Measurements from ENCODE around the gene KNOP1.

KNOP1 gene

GRCh38 chr16:19705843-19706242, 12.2 kb downstream of the KNOP1 start:
- DNase-seq: no peak

- DNase-seq: no peak
Measured at GRCh38 chr16:19705146-19705501, 12.9 kb downstream of the KNOP1 start.

- no peak for DNase-seq
Measured at GRCh38 chr16:19704321-19705145, 13.5 kb downstream of the KNOP1 start.

- DNase-seq: no peak
Measured at GRCh38 chr16:19703172-19703889, 14.7 kb downstream of the KNOP1 start.

- DNase-seq: no peak
Measured at GRCh38 chr16:19701091-19701490, 16.9 kb downstream of the KNOP1 start.

- DNase-seq: no peak
Measured at GRCh38 chr16:19700319-19700781, 17.7 kb downstream of the KNOP1 start.

- DNase-seq: no peak
Measured at GRCh38 chr16:19699472-19699871, 18.6 kb downstream of the KNOP1 start.

- no peak for DNase-seq
Measured at GRCh38 chr16:19698480-19699465, 19.3 kb downstream of the KNOP1 start.

- DNase-seq: no peak
Measured at GRCh38 chr16:19697756-19698318, 20.2 kb downstream of the KNOP1 start.

- DNase-seq: no peak
Measured at GRCh38 chr16:19696961-19697360, 21.1 kb downstream of the KNOP1 start.

- peak; percentile 36 to 47 for DNase-seq
Measured at GRCh38 chr16:19696328-19696727, 21.7 kb downstream of the KNOP1 start.

GRCh38 chr16:19694989-19695388, 23.0 kb downstream of the KNOP1 start:
- no peak for DNase-seq

GRCh38 chr16:19691161-19691711, 26.8 kb downstream of the KNOP1 start:
- no peak for DNase-seq

GRCh38 chr16:19690196-19690595, 27.8 kb downstream of the KNOP1 start:
- DNase-seq: no peak

- DNase-seq: no peak
Measured at GRCh38 chr16:19689342-19689741, 28.7 kb downstream of the KNOP1 start.

- DNase-seq: no peak
Measured at GRCh38 chr16:19688396-19689024, 29.5 kb downstream of the KNOP1 start.

- DNase-seq: no peak
Measured at GRCh38 chr16:19687279-19687678, 30.7 kb downstream of the KNOP1 start.

GRCh38 chr16:19685176-19685575, 32.9 kb downstream of the KNOP1 start:
- DNase-seq: no peak

GRCh38 chr16:19683453-19684236, 34.4 kb downstream of the KNOP1 start:
- DNase-seq: no peak

GRCh38 chr16:19681637-19682036, 36.4 kb downstream of the KNOP1 start:
- DNase-seq: no peak

- no peak for DNase-seq
Measured at GRCh38 chr16:19680881-19681340, 37.1 kb downstream of the KNOP1 start.

Measured in stimulated activated CD4-positive, alpha-beta T cell treated with anti-CD3 and anti-CD28 coated beads, Interleukin-2, amount 100 ng/mL, for 24 hours (primary cell).